CD4-positive, alpha-beta T cell (primary cell): ENCODE results near the gene UBL5. TPM values are rescaled to one million over a fixed set of nuclear protein-coding genes. Genes with fewer than 3 reads are reported as not detected.

Experiments used
- ATAC-seq: fragments of 200-7000 bp; cut with Tn5 transposase; one replicate; pipeline ENCODE4 v1.10.0; 2022; ENCODE audit warnings: mild to moderate bottlenecking; ENCODE audit not compliant: poor library complexity
- CTCF ChIA-PET: fragments of 350-600 bp; sonication (Branson Sonifier 250); formaldehyde crosslinking; loops from one replicate; lab custom pipeline; 2021; ENCODE audit warnings: antibody characterized with exemption, inconsistent platforms; lab: Charles Lee
- POLR2A ChIA-PET: fragments of 350-600 bp; sonication (Branson Sonifier 250); formaldehyde crosslinking; loops from one replicate; lab custom pipeline; 2021; ENCODE audit warnings: antibody characterized with exemption, inconsistent platforms; lab: Charles Lee
- DNase-seq, 14 experiments: peaks; one replicate each; pipeline ENCODE4 v3.0.0-alpha.2; 2013 to 2020; ENCODE audit warnings: mixed read lengths in 2 of 14
- H3K27ac ChIP-seq, 2 donors: one replicate each; pipeline versions ENCODE4 v1.5.1 to v1.7.0; 2013; ENCODE audit warnings: low read length in 2 of 2, low read depth in 1 of 2, mild to moderate bottlenecking in 1 of 2
- H3K27me3 ChIP-seq, 2 experiments: 1 replicate in 1 of 2; 2 replicates in 1 of 2; pipeline versions ENCODE4 v1.6.1 to v1.7.0; 2013; ENCODE audit warnings: low read length in 2 of 2, control low read depth in 1 of 2, mild to moderate bottlenecking in 1 of 2, moderate library complexity in 1 of 2; ENCODE audit not compliant: insufficient read depth in 2 of 2, control insufficient read depth in 1 of 2
- H3K36me3 ChIP-seq: one replicate; pipeline ENCODE4 v1.6.1; 2013; ENCODE audit warnings: low read length, control low read depth; ENCODE audit not compliant: insufficient read depth
- H3K4me1 ChIP-seq: one replicate; pipeline ENCODE4 v1.6.1; 2013; ENCODE audit warnings: low read length, control low read depth; ENCODE audit not compliant: insufficient read depth
- H3K4me3 ChIP-seq: one replicate; pipeline ENCODE4 v1.5.1; 2013; ENCODE audit warnings: mild to moderate bottlenecking, low read length, moderate library complexity
- H3K9me3 ChIP-seq, 2 experiments: 1 replicate in 1 of 2; 2 replicates in 1 of 2; pipeline versions ENCODE4 v1.6.1 to v1.7.0; 2013; ENCODE audit warnings: low read length in 2 of 2, mild to moderate bottlenecking in 2 of 2, control low read depth in 1 of 2, moderate library complexity in 1 of 2; ENCODE audit not compliant: control insufficient read depth in 1 of 2, insufficient read depth in 1 of 2
- H3K27ac Mint-ChIP-seq: one replicate; pipeline ENCODE4 v1.8.0; 2020; ENCODE audit warnings: mixed read lengths
- H3K27me3 Mint-ChIP-seq: one replicate; pipeline ENCODE4 v1.8.0; 2021; ENCODE audit warnings: mixed read lengths
- H3K36me3 Mint-ChIP-seq: one replicate; pipeline ENCODE4 v1.8.0; 2021; ENCODE audit warnings: low read depth, mixed read lengths
- H3K4me1 Mint-ChIP-seq: one replicate; pipeline ENCODE4 v1.8.0; 2021; ENCODE audit warnings: low read depth, mixed read lengths
- H3K4me3 Mint-ChIP-seq: one replicate; pipeline ENCODE4 v1.8.0; 2020; ENCODE audit warnings: mild to moderate bottlenecking, mixed read lengths
- H3K9me3 Mint-ChIP-seq: one replicate; pipeline ENCODE4 v1.8.0; 2020; ENCODE audit warnings: mixed read lengths
- CTCF ChIP-seq: fragments of 200-600 bp; IDR thresholded peaks from one replicate; pipeline ENCODE4 v1.8.0; 2022; ENCODE audit warnings: antibody characterized with exemption, mild to moderate bottlenecking
- intact Hi-C, 2 experiments: fragments of 100-400 bp; cut with DNase I in 1 of 2; cut with micrococcal nuclease in 1 of 2; formaldehyde crosslinking; loops; one replicate each; pipeline versions ENCODE4 v1.15.1 to v1.9.0; 2023 to 2025; cut with DNase I, micrococcal nuclease
- total RNA-seq, 174 experiments: library from RNA in 2 of 174; stranded (reverse) in 2 of 174; gene quantifications; one replicate each; pipeline ENCODE4 v1.2.3 and lab custom pipeline; 2021 to 2026

The UBL5 gene
- total RNA-seq, 2 experiments from 2014 or later: 163 to 165 TPM

GRCh38 chr19:9835507-9835949 is 7.8 kb downstream of the UBL5 start:
- H3K4me3 Mint-ChIP-seq: peak overlapping the region; percentile 89
- Histone ChIP-seq H3K4me1 (peaks cover 33% of the 10 kb centered on the region), H3K36me3 (peaks cover 28% of the 10 kb centered on the region), H3K4me3 (peak overlapping the region; percentile 81), H3K27me3 (no peaks in the 10 kb centered on the region), H3K27ac (peak overlapping the region in 1 of 2 donors; percentile 29), H3K9me3 (no peaks in the 10 kb centered on the region)
- CTCF ChIA-PET: interaction anchor here (1.0 to 1.3 kb wide), 4 partner anchors 8 to 96 kb away, joined by 3 to 5 read pairs (median 3); no protein-coding TSS in a partner anchor
- no peak for TF ChIP-seq CTCF
- no peaks in the 10 kb centered on the region for H3K27me3 Mint-ChIP-seq
- no peaks in the 10 kb centered on the region for H3K9me3 Mint-ChIP-seq
- POLR2A ChIA-PET: interaction anchor here (0.7 to 1.8 kb wide), 10 partner anchors 8 to 436 kb away, joined by 3 to 18 read pairs (median 4); partner anchors contain the start of genes FBXL12 and UBL5
- peak overlapping the region; percentile 94 for H3K27ac Mint-ChIP-seq
- intact Hi-C loops: loop anchor here (1.0 to 10.0 kb wide), 6 partner anchors 16 to 569 kb away; partner anchors contain the start of genes CDC37 (in 1 of the 2), FBXL12 (in 1 of the 2), MRPL4 (in 1 of the 2) and SHFL (in 1 of the 2)
- DNase-seq (peak in 1 of 14 experiments; percentile 15), ATAC-seq (no peak)
- peaks cover 19% of the 10 kb centered on the region for H3K4me1 Mint-ChIP-seq
- peaks cover 39% of the 10 kb centered on the region for H3K36me3 Mint-ChIP-seq

GRCh38 chr19:9836021-9836420 is 8.3 kb downstream of the UBL5 start:
- Mint-ChIP-seq H3K4me3 (peak overlapping the region; percentile 89), H3K27me3 (no peaks in the 10 kb centered on the region), H3K4me1 (peaks cover 21% of the 10 kb centered on the region), H3K9me3 (no peaks in the 10 kb centered on the region), H3K36me3 (peaks cover 43% of the 10 kb centered on the region), H3K27ac (peak overlapping the region; percentile 82)
- TF ChIP-seq CTCF: no peak
- CTCF ChIA-PET: interaction anchor here (1.3 kb wide), 1 partner anchor 8 kb away, joined by 3 read pairs; no protein-coding TSS in a partner anchor
- Histone ChIP-seq H3K27me3 (no peaks in the 10 kb centered on the region), H3K36me3 (peaks cover 29% of the 10 kb centered on the region), H3K9me3 (no peaks in the 10 kb centered on the region), H3K27ac (no peak overlapping the region), H3K4me3 (peak overlapping the region; percentile 81), H3K4me1 (peaks cover 33% of the 10 kb centered on the region)
- POLR2A ChIA-PET: interaction anchor here (1.1 to 1.3 kb wide), 2 partner anchors 8 to 435 kb away, joined by 3 to 4 read pairs; partner anchors contain the start of gene UBL5
- intact Hi-C loops: loop anchor here (2.0 to 10.0 kb wide), 4 partner anchors 27 to 569 kb away; partner anchors contain the start of genes CDC37 (in 1 of the 2), MRPL4 (in 1 of the 2) and SHFL (in 1 of the 2)
- ATAC-seq: no peak
- DNase-seq: peak in 1 of 14 experiments; percentile 31

GRCh38 chr19:9838324-9838723 is 10.6 kb downstream of the UBL5 start:
- H3K4me3 ChIP-seq: no peak overlapping the region
- Mint-ChIP-seq H3K4me3 (no peak overlapping the region), H3K27ac (no peak overlapping the region), H3K4me1 (peaks cover 28% of the 10 kb centered on the region), H3K9me3 (no peaks in the 10 kb centered on the region), H3K27me3 (no peaks in the 10 kb centered on the region), H3K36me3 (peaks cover 66% of the 10 kb centered on the region)
- H3K4me1 ChIP-seq: peaks cover 33% of the 10 kb centered on the region
- H3K9me3 ChIP-seq: peaks cover 0 to 12% of the 10 kb centered on the region in 2 experiments
- no peaks in the 10 kb centered on the region for H3K27me3 ChIP-seq
- ATAC-seq (no peak), DNase-seq (no peak)
- H3K27ac ChIP-seq: no peak overlapping the region
- H3K36me3 ChIP-seq: peaks cover 48% of the 10 kb centered on the region
- intact Hi-C loops: loop anchor here (10.0 kb wide), 3 partner anchors 246 to 566 kb away; partner anchors contain the start of genes CDC37 (in 1 of the 2), MRPL4 (in 1 of the 2) and SHFL (in 1 of the 2)
- ChIA-PET CTCF (no interaction called here), POLR2A (interaction anchor here (1.1 kb wide), 1 partner anchor 20 kb away, joined by 6 read pairs; no protein-coding TSS in a partner anchor)
- no peak for TF ChIP-seq CTCF
